ENCODE measurements around the gene EIF2S1.
A peak's percentile ranks its signal among the peaks of the same experiment; 100 is the strongest.
"Not testable (repeated sequence)": the region's sequence is repeated elsewhere in the genome, so short reads cannot be mapped to it uniquely, and the experiment has no call there.

EIF2S1 gene
- total RNA-seq, result 96.4 to 352 reads per million in 2 experiments

DNA sequence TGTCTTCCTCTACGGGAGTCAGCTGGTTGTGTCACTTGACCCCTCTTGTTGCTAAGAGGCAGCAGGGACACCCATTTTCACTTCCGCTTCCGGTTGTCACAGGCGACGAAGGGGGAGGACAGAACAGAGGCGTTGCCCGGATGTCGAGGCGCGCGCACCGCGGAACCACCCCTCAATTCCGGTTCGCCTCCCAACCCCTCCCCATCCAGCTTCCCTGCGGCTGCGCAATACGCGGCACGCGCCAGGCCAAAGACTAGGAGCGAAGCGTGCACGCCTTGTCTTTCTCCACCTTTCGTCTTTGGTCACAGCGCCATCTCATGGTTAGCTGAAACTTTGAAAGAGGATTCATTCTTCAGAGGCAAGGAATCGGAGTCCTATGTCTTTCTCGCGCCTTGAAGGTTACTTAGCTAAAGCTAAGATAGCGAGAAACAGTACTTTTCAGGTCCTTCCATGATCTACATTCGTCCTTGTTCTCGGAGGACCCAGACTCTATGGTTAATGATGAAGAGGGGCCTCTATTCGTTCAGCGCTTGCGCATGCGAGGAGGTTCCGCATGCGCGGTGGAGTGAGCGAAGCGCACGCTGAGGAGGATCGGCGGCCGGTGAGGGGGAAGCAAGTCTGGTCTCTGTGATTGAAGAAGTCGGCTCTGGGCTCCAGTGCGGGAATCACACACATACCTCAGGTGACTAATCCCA lies at the start of gene EIF2S1, which contains the start of gene ATP6V1D:
EIF2S1 (plus strand) TSS at position 554 of the 695 bp plus-strand sequence. CDS start 4,440 bp downstream, outside the sequence.
ATP6V1D (minus strand) TSS at position 30 of the 695 bp plus-strand sequence. CDS start 106 bp downstream, outside the sequence.
- DNase-seq (ENCODE audit: low read depth), result peak; percentile 99

GRCh38 chr14:67311868-67312267 lies 48.3 kb upstream of the EIF2S1 start:
- DNase-seq (ENCODE audit: low read depth), result no peak

GRCh38 chr14:67313153-67313552 lies 47.0 kb upstream of the EIF2S1 start:
- no peak for DNase-seq (ENCODE audit: low read depth)

DNA sequence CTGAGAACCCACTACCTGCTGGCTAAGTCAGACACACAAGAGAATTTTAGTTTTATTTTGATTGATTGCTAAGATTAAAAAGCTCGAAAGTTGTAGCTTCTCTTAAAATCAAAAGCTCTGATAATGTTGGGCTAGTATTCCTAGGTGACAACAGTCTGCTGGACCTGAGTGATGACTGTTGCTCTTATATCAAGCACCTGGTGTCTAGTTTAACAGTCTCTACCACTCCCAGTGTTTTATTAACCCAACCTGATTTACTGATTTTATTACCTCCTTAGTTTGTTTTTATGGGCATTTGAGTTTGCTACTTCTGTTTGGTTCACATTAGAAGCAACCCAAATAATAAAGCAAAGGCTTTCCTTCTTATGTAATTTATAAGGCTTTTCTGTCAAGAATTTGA lies 42.3 kb upstream of the EIF2S1 start:
- DNase-seq (ENCODE audit: low read depth), result no peak

- no peak for DNase-seq (ENCODE audit: low read depth)
Observed at GRCh38 chr14:67319142-67319541, 41.0 kb upstream of the EIF2S1 start.

DNA sequence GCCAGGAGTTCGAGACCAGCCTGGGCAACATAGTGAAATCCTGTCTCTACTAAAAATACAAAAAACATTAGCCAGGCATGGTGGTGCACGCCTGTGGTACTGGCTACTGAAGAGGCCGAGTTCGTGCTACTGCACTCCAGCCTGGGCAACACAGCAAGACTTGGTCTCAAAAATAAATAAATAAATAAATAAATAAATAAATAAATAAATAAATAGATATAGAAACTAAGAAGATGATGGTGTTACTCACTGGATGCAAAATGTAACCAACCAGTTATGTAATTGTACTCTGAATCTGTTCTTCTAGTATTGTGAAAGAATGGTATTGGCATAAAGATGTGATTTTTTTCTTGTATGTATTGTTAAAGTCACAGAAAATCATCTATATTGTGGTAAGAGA lies 30.5 kb upstream of the EIF2S1 start:
- DNase-seq (ENCODE audit: low read depth), result not testable (repeated sequence)

GRCh38 chr14:67331368-67332125 lies 28.6 kb upstream of the EIF2S1 start:
- DNase-seq (ENCODE audit: low read depth), result no peak

GRCh38 chr14:67332468-67332867 lies 27.7 kb upstream of the EIF2S1 start:
- no peak for DNase-seq (ENCODE audit: low read depth)

- no peak for DNase-seq (ENCODE audit: low read depth)
Observed at GRCh38 chr14:67335781-67336180, 24.3 kb upstream of the EIF2S1 start.

- DNase-seq (ENCODE audit: low read depth), result not testable (repeated sequence)
Observed at GRCh38 chr14:67341231-67341630, 18.9 kb upstream of the EIF2S1 start.

DNA sequence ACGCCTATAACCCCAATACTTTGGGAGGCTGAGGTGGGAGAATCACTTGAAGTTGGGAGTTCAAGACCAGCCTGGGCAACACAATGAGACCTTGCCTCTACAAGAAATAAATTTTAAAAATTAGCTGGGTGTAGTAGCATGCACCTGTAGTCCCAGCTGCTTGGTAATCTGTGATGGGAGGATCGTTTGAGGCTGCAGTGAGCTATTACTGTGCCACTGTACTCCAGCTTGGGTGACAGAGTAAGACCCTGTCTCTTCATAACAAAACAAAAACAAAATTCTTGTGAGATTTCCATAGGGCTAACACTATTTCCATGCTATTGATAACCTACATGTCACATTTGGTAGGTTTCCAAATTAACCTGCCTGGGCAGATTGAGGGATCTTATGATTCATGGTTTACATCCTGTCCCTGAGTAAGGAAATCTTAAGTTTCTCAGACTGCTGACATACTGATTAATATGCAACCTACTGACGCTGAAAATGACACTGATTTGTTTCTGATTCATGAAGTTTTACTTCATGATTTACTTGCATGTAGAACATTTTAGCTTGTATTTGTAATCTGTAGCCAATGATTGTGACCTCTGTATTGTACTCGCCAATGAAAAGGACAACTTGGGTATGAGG lies 16.4 kb upstream of the EIF2S1 start:
- no peak for DNase-seq (ENCODE audit: low read depth)

DNA sequence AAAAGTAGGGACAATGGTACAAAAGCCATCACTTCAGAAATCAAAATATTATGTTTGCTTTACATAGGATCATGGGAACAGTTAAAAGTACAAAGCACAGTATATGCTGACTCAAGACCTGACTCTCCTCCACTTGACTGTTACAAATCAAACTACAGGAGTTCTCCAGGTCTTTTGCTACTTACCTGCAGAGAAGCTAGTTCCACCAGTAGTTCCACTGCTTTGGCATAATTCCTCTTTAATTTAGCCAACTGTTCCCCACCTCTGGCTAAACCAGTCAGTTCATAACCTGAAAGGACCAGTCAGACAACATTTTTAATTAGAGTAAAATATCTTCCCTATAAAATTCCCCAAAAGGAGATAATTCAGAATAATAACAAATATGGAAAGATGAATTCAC lies 14.5 kb upstream of the EIF2S1 start:
- no peak for DNase-seq (ENCODE audit: low read depth)

DNA sequence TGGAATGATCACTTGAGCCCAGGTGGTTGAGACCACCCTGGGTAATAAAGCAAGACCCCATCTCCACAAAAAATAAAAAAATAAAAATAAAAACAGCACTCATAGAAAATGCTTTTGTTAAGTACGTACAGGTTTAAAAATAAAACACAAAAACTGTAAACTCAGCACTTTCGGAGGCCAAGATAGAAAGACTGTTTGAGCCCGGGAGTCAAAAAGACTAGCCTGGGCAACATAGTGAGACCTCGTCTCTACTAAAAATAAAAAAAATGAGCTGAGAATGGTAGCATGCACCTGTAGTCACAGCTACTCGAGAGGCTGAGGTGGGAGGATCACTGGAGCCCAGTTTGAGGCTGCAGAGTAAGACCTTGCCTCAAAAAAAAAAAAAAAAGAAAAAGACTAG lies 8.1 kb upstream of the EIF2S1 start:
- no peak for DNase-seq (ENCODE audit: low read depth)

GRCh38 chr14:67357186-67357968 lies 2.8 kb upstream of the EIF2S1 start:
- DNase-seq (ENCODE audit: low read depth), result no peak

GRCh38 chr14:67357969-67358354 lies 2.2 kb upstream of the EIF2S1 start:
- no peak for DNase-seq (ENCODE audit: low read depth)

DNA sequence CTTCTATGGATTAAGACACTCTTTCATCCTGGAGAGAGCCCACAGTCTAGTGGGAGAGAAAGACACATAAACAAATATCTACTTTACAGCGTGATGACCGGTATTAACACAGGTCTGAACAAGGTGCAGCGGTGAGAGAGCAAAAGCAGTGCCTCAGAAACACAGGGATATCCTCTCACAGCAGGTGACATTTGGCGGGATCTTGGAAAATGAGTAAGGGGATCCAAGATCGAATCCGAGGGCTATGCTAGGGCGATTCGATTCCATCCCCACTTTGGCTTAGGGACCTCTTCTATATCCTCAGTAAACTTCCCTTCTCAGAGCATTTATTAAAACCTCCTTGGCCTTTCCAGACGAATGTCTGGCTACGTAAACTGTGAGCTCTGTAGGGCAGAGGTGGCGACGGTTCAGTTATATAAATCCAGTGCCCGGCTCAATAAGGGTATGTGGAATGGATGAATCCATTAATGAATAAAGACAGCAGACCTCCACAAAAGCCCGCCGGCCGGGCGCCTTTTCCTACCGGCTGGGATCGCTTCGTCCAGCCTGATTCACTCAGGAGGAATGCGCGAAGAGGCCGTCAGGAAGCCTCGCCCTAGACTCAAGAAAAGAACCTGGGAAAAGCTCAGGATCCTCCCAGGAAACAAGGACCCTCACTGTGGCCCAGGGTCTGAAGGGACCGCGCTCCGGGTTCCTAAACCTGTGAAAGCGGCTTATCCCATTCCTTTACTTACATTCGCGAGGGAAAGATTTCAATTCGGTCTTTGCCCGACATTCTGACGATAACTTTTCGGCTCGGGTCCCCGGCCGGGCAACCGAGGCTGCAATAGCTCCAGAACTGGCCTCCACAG lies 979 bp upstream of the EIF2S1 start:
- no peak for DNase-seq (ENCODE audit: low read depth)

- DNase-seq (ENCODE audit: low read depth), result no peak
Observed at GRCh38 chr14:67360470-67361206, 510 bp downstream of the EIF2S1 start.

DNA sequence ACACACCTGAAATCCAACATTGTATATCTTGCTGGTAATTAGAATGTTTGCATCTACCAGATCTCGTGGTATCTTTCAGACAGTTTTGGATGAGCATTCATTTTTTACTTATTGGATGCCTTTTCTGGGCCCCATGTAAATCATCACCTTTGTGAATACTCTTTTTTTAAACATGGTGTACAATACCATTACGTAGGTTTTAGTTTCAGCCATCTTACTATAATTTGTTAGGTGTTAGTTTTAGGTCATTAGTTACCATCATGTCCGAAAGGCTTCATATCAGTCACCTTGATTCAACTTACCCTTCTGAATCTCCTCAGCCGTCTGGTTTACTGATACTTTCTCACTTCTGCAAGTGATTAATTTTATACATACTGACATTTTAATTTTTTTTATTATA lies 5.3 kb downstream of the EIF2S1 start:
- DNase-seq (ENCODE audit: low read depth), result no peak

- no peak for DNase-seq (ENCODE audit: low read depth)
Observed at GRCh38 chr14:67370830-67371229, 10.7 kb downstream of the EIF2S1 start.

All from T follicular helper cell (primary cell).